A549 (cell line): ENCODE results near the gene LGMN. TPM values are rescaled to one million over a fixed set of nuclear protein-coding genes. Genes with fewer than 3 reads are reported as not detected.
"Not testable (repeated sequence)": the region's sequence is repeated elsewhere in the genome, so short reads cannot be mapped to it uniquely, and the experiment has no call there.

ENCODE experiments used
- ATAC-seq, 2 experiments: fragments of 200-7000 bp in 1 of 2; fragments of >200 bp in 1 of 2; cut with Nextera tagmentation in 1 of 2; cut with Tn5 transposase in 1 of 2; 3 replicates each; pipeline versions ENCODE4 v1.8.0 to v1.9.1; 2018 to 2020; ENCODE audit warnings: mild to moderate bottlenecking in 1 of 2, moderate library complexity in 1 of 2
- CTCF ChIA-PET: fragments of 300-600 bp; sonication (Branson Sonifier 250); formaldehyde crosslinking; extraction: SDS; loops from one replicate; lab custom pipeline; 2021; ENCODE audit warnings: antibody characterized with exemption, inconsistent platforms; lab: Yijun Ruan, JAX
- POLR2A ChIA-PET: fragments of 350-600 bp; formaldehyde crosslinking; extraction: SDS; loops from one replicate; lab custom pipeline; 2021; ENCODE audit warnings: antibody characterized with exemption, inconsistent platforms; lab: Yijun Ruan, JAX
- DNase-seq, 2 experiments: peaks; one replicate each; pipeline versions ENCODE4 v3.0.0 to v3.0.0-alpha.2; 2011 to 2016; ENCODE audit warnings: low read depth in 1 of 2, low spot score in 1 of 2
- FAIRE-seq: peaks from 2 replicates; lab custom pipeline; 2011; peaks lifted over from hg19 to GRCh38; lab: Jason Lieb, UNC
- H3K27ac ChIP-seq, 2 experiments: fragments of >200 bp; sonication (Bioruptor Twin); formaldehyde crosslinking; 3 replicates each; pipeline ENCODE4 v1.5.1; 2016 to 2017
- H3K4me1 ChIP-seq: fragments of >200 bp; sonication (Bioruptor Twin); formaldehyde crosslinking; 3 replicates; pipeline ENCODE4 v1.6.1; 2016
- H3K4me2 ChIP-seq: fragments of >200 bp; sonication (Bioruptor Twin); formaldehyde crosslinking; 3 replicates; pipeline ENCODE4 v1.6.1; 2016
- H3K4me3 ChIP-seq: fragments of >200 bp; sonication (Bioruptor Twin); formaldehyde crosslinking; 3 replicates; pipeline ENCODE4 v1.5.1; 2016
- H3K9me3 ChIP-seq: fragments of >200 bp; sonication (Bioruptor Twin); formaldehyde crosslinking; 3 replicates; pipeline ENCODE4 v1.6.1; 2016
- BCL3 ChIP-seq: fragments of >200 bp; sonication (Bioruptor Twin); formaldehyde crosslinking; IDR thresholded peaks from 3 replicates; pipeline ENCODE4 v1.6.1; 2016
- CBX2 ChIP-seq: fragments of 200-600 bp; sonication (generic); IDR thresholded peaks from 2 replicates; pipeline ENCODE4 v1.6.1; 2016; ENCODE audit warnings: low read depth, mild to moderate bottlenecking, borderline replicate concordance
- CTCF ChIP-seq: fragments of >200 bp; sonication (Bioruptor Twin); formaldehyde crosslinking; IDR thresholded peaks from 3 replicates; pipeline ENCODE4 v1.5.1; 2016
- EHMT2 ChIP-seq: fragments of 200-600 bp; sonication (generic); IDR thresholded peaks from 2 replicates; pipeline ENCODE4 v1.6.1; 2016; ENCODE audit warnings: antibody characterized with exemption, low read depth, mild to moderate bottlenecking, moderate library complexity
- ELK1 ChIP-seq: fragments of 150-350 bp; IDR thresholded peaks from 2 replicates; pipeline ENCODE4 v1.6.1; 2014; ENCODE audit warnings: low read depth, mild to moderate bottlenecking, low read length
- HES2 ChIP-seq: fragments of >200 bp; sonication (Bioruptor Twin); formaldehyde crosslinking; IDR thresholded peaks from 2 replicates; pipeline ENCODE4 v1.6.1; 2016
- JUN ChIP-seq, 2 experiments: fragments of >200 bp; sonication (Bioruptor Twin); formaldehyde crosslinking; IDR thresholded peaks; 2 replicates in 1 of 2; 3 replicates in 1 of 2; pipeline ENCODE4 v1.6.1; 2016 to 2017
- KDM1A ChIP-seq: fragments of 200-600 bp; sonication (generic); IDR thresholded peaks from 2 replicates; pipeline ENCODE4 v1.6.1; 2016; ENCODE audit warnings: low read depth, mild to moderate bottlenecking
- KDM5A ChIP-seq: fragments of 200-600 bp; sonication (generic); IDR thresholded peaks from 2 replicates; pipeline ENCODE4 v1.6.1; 2016; ENCODE audit warnings: antibody characterized with exemption, mild to moderate bottlenecking
- MAZ ChIP-seq: fragments of 150-350 bp; IDR thresholded peaks from 2 replicates; pipeline ENCODE4 v1.6.1; 2014; ENCODE audit warnings: antibody characterized with exemption, low read depth, low read length, borderline replicate concordance
- NPAS2 ChIP-seq: fragments of 250-450 bp; sonication (Bioruptor Pico); IDR thresholded peaks from 2 replicates; pipeline ENCODE4 v1.8.0; 2022; ENCODE audit warnings: mild to moderate bottlenecking, moderate library complexity, borderline replicate concordance
- NR3C1 ChIP-seq: fragments of >200 bp; sonication (Bioruptor Twin); formaldehyde crosslinking; IDR thresholded peaks from 3 replicates; pipeline ENCODE4 v1.6.1; 2017
- POLR2AphosphoS2 ChIP-seq: conservative IDR thresholded peaks from 2 replicates; pipeline ENCODE4 v1.6.1; 2012; ENCODE audit warnings: low read length, improper control_type of control experiment, inconsistent platforms
- RAD21 ChIP-seq, 2 experiments: fragments of >200 bp in 1 of 2; sonication (Bioruptor Twin) in 1 of 2; formaldehyde crosslinking in 1 of 2; IDR thresholded peaks in 1 of 2; conservative IDR thresholded peaks in 1 of 2; 2 replicates in 1 of 2; 3 replicates in 1 of 2; pipeline ENCODE4 v1.6.1; 2012 to 2018; ENCODE audit warnings: inconsistent platforms in 1 of 2
- RFX5 ChIP-seq: fragments of 450-650 bp; IDR thresholded peaks from 2 replicates; pipeline ENCODE4 v1.7.1; 2014; ENCODE audit warnings: antibody characterized with exemption, mild to moderate bottlenecking, moderate library complexity
- SMC3 ChIP-seq: fragments of >200 bp; sonication (Bioruptor Twin); formaldehyde crosslinking; IDR thresholded peaks from 3 replicates; pipeline ENCODE4 v1.6.1; 2018; ENCODE audit warnings: inconsistent platforms
- SREBF2 ChIP-seq: fragments of 450-650 bp; IDR thresholded peaks from 2 replicates; pipeline ENCODE4 v1.6.1; 2014; ENCODE audit warnings: mild to moderate bottlenecking, moderate library complexity
- TFCP2L1 ChIP-seq: fragments of 250-450 bp; sonication (Bioruptor Pico); IDR thresholded peaks from 2 replicates; pipeline ENCODE4 v1.5.0; 2021; ENCODE audit warnings: mild to moderate bottlenecking
- TP53 ChIP-seq: fragments of 250-450 bp; sonication (Bioruptor Pico); IDR thresholded peaks from 2 replicates; pipeline ENCODE4 v1.5.0; 2021; ENCODE audit warnings: mild to moderate bottlenecking, moderate library complexity
- ZC3H11A ChIP-seq: fragments of 450-650 bp; IDR thresholded peaks from 2 replicates; pipeline ENCODE4 v1.6.1; 2014; ENCODE audit warnings: antibody characterized with exemption, mild to moderate bottlenecking
- WGBS: methylation state at CpG from one replicate; pipeline ENCODE4 v1.1.6; 2017; ENCODE audit errors: missing lambda C conversion rate; 5-methylcytosine and 5-hydroxymethylcytosine counted together
- polyA plus RNA-seq, 4 experiments: library from polyadenylated mRNA; depleted of rRNA in 3 of 4; stranded (reverse); fragments of >200 nt; fragmentation: RNase III in 1 of 4; extraction: RNeasy Plus Mini Kit Qiagen cat#74134 plus additional on column Dnase treatment in 1 of 4; gene quantifications; 2 replicates in 3 of 4; 3 replicates in 1 of 4; pipeline ENCODE4 v1.2.3, GENCODE V29; 2011 to 2017

LGMN gene
- polyA plus RNA-seq, 2 of the 4 experiments (the other 2 are of a cell fraction), result 70.4 to 106 TPM

GRCh38 chr14:92714739-92715307 is 33.6 kb downstream of the LGMN start:
- 66% methylated on average over 7 of the region's 7 CpGs for WGBS
- CTCF ChIA-PET, result interaction anchor here (0.6 to 12.3 kb wide), 18 partner anchors 11 to 626 kb away, joined by 3 to 132 read pairs (median 4); no protein-coding TSS in a partner anchor
- peak; percentile 77 to 87 for DNase-seq
- H3K4me1 ChIP-seq, H3K27ac ChIP-seq, FAIRE-seq, H3K4me3 ChIP-seq, H3K9me3 ChIP-seq, POLR2A ChIA-PET, H3K4me2 ChIP-seq: not testable (repeated sequence)
- TF ChIP-seq CTCF (peak; percentile 75), SMC3 (peak; percentile 87), RAD21 (conservative IDR thresholded peaks at IDR 0.05 in 1 of 2, IDR thresholded peaks at IDR 0.05 in 1 of 2) (peak; percentile 75 to 82)
- ATAC-seq, result peak; percentile 90 to 97

- Histone ChIP-seq H3K4me3 (no peak overlapping the region), H3K27ac (no peak overlapping the region), H3K9me3 (no peaks in the 10 kb centered on the region), H3K4me1 (peaks cover 8% of the 10 kb centered on the region; the same call in 2 of the 3 replicates), H3K4me2 (no peak overlapping the region)
- ATAC-seq (no peak), DNase-seq (no peak), FAIRE-seq (no peak)
- ChIA-PET CTCF (interaction anchor here (0.6 to 12.3 kb wide), 10 partner anchors 13 to 73 kb away, joined by 3 to 132 read pairs (median 4); no protein-coding TSS in a partner anchor), POLR2A (interaction anchor here (1.1 kb wide), 1 partner anchor 36 kb away, joined by 4 read pairs; the partner anchor contains the start of gene LGMN)
- TF ChIP-seq SREBF2 (no peak), NPAS2 (CRISPR knock-in tag) (no peak), POLR2AphosphoS2 (no peak), KDM1A (no peak), KDM5A (no peak), NR3C1 (no peak), EHMT2 (no peak), RAD21 (conservative IDR thresholded peaks at IDR 0.05 in 1 of 2, IDR thresholded peaks at IDR 0.05 in 1 of 2) (no peak)
- 92% methylated on average over 7 of the region's 8 CpGs for WGBS
These were observed 35.8 kb downstream of the LGMN start for GRCh38 chr14:92712654-92713051.

GRCh38 chr14:92711976-92712653 is 36.3 kb downstream of the LGMN start:
- Histone ChIP-seq H3K27ac (no peak overlapping the region), H3K4me1 (peaks cover 8% of the 10 kb centered on the region; the same call in 2 of the 3 replicates), H3K9me3 (no peaks in the 10 kb centered on the region), H3K4me2 (no peak overlapping the region), H3K4me3 (no peak overlapping the region)
- ATAC-seq (no peak), DNase-seq (no peak), FAIRE-seq (no peak)
- ChIA-PET POLR2A (interaction anchor here (1.1 kb wide), 1 partner anchor 36 kb away, joined by 4 read pairs; the partner anchor contains the start of gene LGMN), CTCF (interaction anchor here (1.0 to 12.3 kb wide), 10 partner anchors 14 to 74 kb away, joined by 3 to 132 read pairs (median 6); no protein-coding TSS in a partner anchor)
- TF ChIP-seq CTCF (no peak), ELK1 (no peak), CBX2 (no peak), MAZ (no peak), RAD21 (conservative IDR thresholded peaks at IDR 0.05 in 1 of 2, IDR thresholded peaks at IDR 0.05 in 1 of 2) (no peak), JUN (IDR thresholded peaks at IDR 0.05) (no peak), ZC3H11A (no peak), BCL3 (no peak), HES2 (no peak), RFX5 (no peak), TP53 (CRISPR knock-in tag) (no peak), TFCP2L1 (CRISPR knock-in tag) (no peak)
- WGBS, result 92% methylated on average over 7 of the region's 7 CpGs
